Testis (tissue), 3 donors: ENCODE results near the gene OR52K2. TPM values are rescaled to one million over a fixed set of nuclear protein-coding genes. Genes with fewer than 3 reads are reported as not detected.
"Not testable (repeated sequence)": the region's sequence is repeated elsewhere in the genome, so short reads cannot be mapped to it uniquely, and the experiment has no call there.

Source experiments
- DNase-seq: peaks from one replicate; pipeline ENCODE4 v3.0.0-alpha.2; 2019
- H3K27ac ChIP-seq, 2 donors: fragments of 200-600 bp; sonication (generic); one replicate each; pipeline ENCODE4 v1.5.1; 2019
- H3K27me3 ChIP-seq: fragments of 200-600 bp; sonication (generic); one replicate; pipeline ENCODE4 v1.5.1; 2019
- H3K36me3 ChIP-seq: fragments of 200-600 bp; sonication (generic); one replicate; pipeline ENCODE4 v1.5.1; 2017; ENCODE audit warnings: low read depth; ENCODE audit errors: missing control alignments
- H3K4me1 ChIP-seq: fragments of 200-600 bp; sonication (generic); one replicate; pipeline ENCODE4 v1.5.1; 2019
- H3K4me3 ChIP-seq, 2 donors: fragments of 200-600 bp; sonication (generic); one replicate each; pipeline ENCODE4 v1.5.1; 2017 to 2019
- H3K9me3 ChIP-seq: fragments of 200-600 bp; sonication (generic); one replicate; pipeline ENCODE4 v1.5.1; 2017
- CTCF ChIP-seq, 3 experiments: fragments of 450-650 bp in 2 of 3; fragments of 200-600 bp in 1 of 3; sonication (generic) in 1 of 3; IDR thresholded peaks; one replicate each; pipeline ENCODE4 v1.5.1; 2016 to 2019; ENCODE audit warnings: antibody characterized with exemption in 3 of 3, mild to moderate bottlenecking in 2 of 3, moderate library complexity in 1 of 3
- POLR2A ChIP-seq: fragments of 450-650 bp; IDR thresholded peaks from one replicate; pipeline ENCODE4 v1.6.1; 2017; ENCODE audit warnings: antibody characterized with exemption, mild to moderate bottlenecking, moderate library complexity
- WGBS, 2 donors: methylation state at CpG; one replicate each; pipeline ENCODE4 v1.1.5; 2018; 5-methylcytosine and 5-hydroxymethylcytosine counted together
- intact Hi-C: fragments of 100-400 bp; cut with DNase I; formaldehyde crosslinking; loops from one replicate; pipeline ENCODE4 v1.15.1; 2023; ENCODE audit warnings: low total_unique reads
- polyA plus RNA-seq: library from polyadenylated mRNA; stranded (reverse); fragments of 350-450 nt; fragmentation: Illumina TruSeq; extraction: RNeasy Lipid Tissue Mini Kit (QIAGEN cat#74804); gene quantifications from one replicate; pipeline ENCODE4 v1.2.3, GENCODE V29; 2014; ENCODE audit warnings: low read depth, low replicate concordance; ENCODE audit not compliant: insufficient read depth
- total RNA-seq, 2 donors: library from RNA; depleted of rRNA; stranded (reverse); fragments of >200 nt; gene quantifications; one replicate each; pipeline ENCODE4 v1.2.3, GENCODE V29; 2016

OR52K2 gene
- total and polyA plus RNA-seq, 3 donors from 2014 or later, result not detected

- intact Hi-C loops, result no loop called here
Observed at GRCh38 chr11:4482445-4482844, 33.4 kb downstream of the OR52K2 start, which contains the start of gene OR52K1. TSS of gene OR52K1 (plus strand) at chr11:4482646. CDS start at chr11:4488901, 6,255 bp downstream.

GRCh38 chr11:4484310-4484709, 35.2 kb downstream of the OR52K2 start:
- TF ChIP-seq POLR2A, result no peak
- TF ChIP-seq CTCF (IDR thresholded peaks at IDR 0.05), result no peak
- Histone ChIP-seq H3K27me3 (no peaks in the 10 kb centered on the region), H3K9me3 (no peaks in the 10 kb centered on the region), H3K4me3 (no peak overlapping the region), H3K4me1 (no peaks in the 10 kb centered on the region), H3K27ac (no peak overlapping the region), H3K36me3 (no peaks in the 10 kb centered on the region)
- DNase-seq, result no peak
- 76 to 86% methylated on average over 4 of the region's 4 CpGs for WGBS, 2 donors
- intact Hi-C loops, result no loop called here

More at GRCh38 chr11:4482445-4482844, 33.4 kb downstream of the OR52K2 start, which contains the start of gene OR52K1:
- WGBS, 2 donors, result 83 to 85% methylated on average over 2 of the region's 2 CpGs
- DNase-seq, result no peak
- Histone ChIP-seq H3K27ac (no peak within 1 kb of the TSS), H3K4me3 (no peak within 1 kb of the TSS), H3K9me3 (no peaks in the 10 kb centered on the region), H3K36me3 (no peaks in the 10 kb centered on the region), H3K4me1 (no peaks in the 10 kb centered on the region), H3K27me3 (no peaks in the 10 kb centered on the region)
- TF ChIP-seq CTCF (IDR thresholded peaks at IDR 0.05) (no peak), POLR2A (no peak)

GRCh38 chr11:4491405-4491804, 42.3 kb downstream of the OR52K2 start:
- 69 to 71% methylated on average over 2 of the region's 2 CpGs for WGBS, 2 donors
- DNase-seq, H3K4me3 ChIP-seq, H3K4me1 ChIP-seq, H3K27ac ChIP-seq, H3K27me3 ChIP-seq, H3K9me3 ChIP-seq, H3K36me3 ChIP-seq: not testable (repeated sequence)
- intact Hi-C loops, result loop anchor here (5.0 kb wide), 1 partner anchor 299 kb away; no protein-coding TSS in a partner anchor

GRCh38 chr11:4491878-4492606, 42.9 kb downstream of the OR52K2 start:
- peaks cover 10% of the 10 kb centered on the region for H3K4me1 ChIP-seq
- H3K9me3 ChIP-seq, result no peaks in the 10 kb centered on the region
- H3K27me3 ChIP-seq, result no peaks in the 10 kb centered on the region
- TF ChIP-seq CTCF (IDR thresholded peaks at IDR 0.05) (no peak), POLR2A (no peak)
- 88 to 90% methylated on average over 4 of the region's 4 CpGs for WGBS, 2 donors
- intact Hi-C loops, result loop anchor here (5.0 kb wide), 1 partner anchor 300 kb away; no protein-coding TSS in a partner anchor
- H3K27ac ChIP-seq, result no peak overlapping the region
- no peak overlapping the region for H3K4me3 ChIP-seq
- no peak for DNase-seq
- no peaks in the 10 kb centered on the region for H3K36me3 ChIP-seq

- no peak for DNase-seq
- TF ChIP-seq CTCF (IDR thresholded peaks at IDR 0.05), result peak in 1 of 3 experiments; percentile 21
- TF ChIP-seq POLR2A, result no peak
- intact Hi-C loops, result loop anchor here (5.0 kb wide), 1 partner anchor 301 kb away; no protein-coding TSS in a partner anchor
- H3K36me3 ChIP-seq, result no peaks in the 10 kb centered on the region
- no peak overlapping the region for H3K27ac ChIP-seq
- H3K9me3 ChIP-seq, result no peaks in the 10 kb centered on the region
- peaks cover 10% of the 10 kb centered on the region for H3K4me1 ChIP-seq
- 31 to 46% methylated on average over 5 of the region's 5 CpGs for WGBS, 2 donors
- H3K4me3 ChIP-seq, result no peak overlapping the region
- no peaks in the 10 kb centered on the region for H3K27me3 ChIP-seq
Observed at GRCh38 chr11:4493480-4493818, 44.4 kb downstream of the OR52K2 start.
